Hematopoietic multipotent progenitor cell (in vitro differentiated cells): Measurements from ENCODE around the gene METTL4. TPM values are rescaled to one million over a fixed set of nuclear protein-coding genes. Genes with fewer than 3 reads are reported as not detected.

ENCODE experiments used
- DNase-seq, 3 donors: peaks; one replicate each; pipeline ENCODE4 v3.0.0-alpha.2; 2011 to 2015; ENCODE audit warnings: low read depth in 2 of 3, low spot score in 2 of 3
- small RNA-seq: library from RNA; depleted of rRNA; stranded (forward); fragments of <200 nt; gene quantifications from one replicate; pipeline ENCODE3, GENCODE V24; 2012
- total RNA-seq: library from RNA; depleted of rRNA; stranded (reverse); fragments of >200 nt; gene quantifications from one replicate; pipeline ENCODE4 v1.2.3, GENCODE V29; 2012

Gene METTL4
- total RNA-seq, 1 donor: 2.7 TPM

GRCh38 chr18:2522112-2522511, 49.2 kb downstream of the METTL4 start:
- DNase-seq: no peak

GRCh38 chr18:2518473-2518872, 52.8 kb downstream of the METTL4 start:
- DNase-seq: no peak

DNA sequence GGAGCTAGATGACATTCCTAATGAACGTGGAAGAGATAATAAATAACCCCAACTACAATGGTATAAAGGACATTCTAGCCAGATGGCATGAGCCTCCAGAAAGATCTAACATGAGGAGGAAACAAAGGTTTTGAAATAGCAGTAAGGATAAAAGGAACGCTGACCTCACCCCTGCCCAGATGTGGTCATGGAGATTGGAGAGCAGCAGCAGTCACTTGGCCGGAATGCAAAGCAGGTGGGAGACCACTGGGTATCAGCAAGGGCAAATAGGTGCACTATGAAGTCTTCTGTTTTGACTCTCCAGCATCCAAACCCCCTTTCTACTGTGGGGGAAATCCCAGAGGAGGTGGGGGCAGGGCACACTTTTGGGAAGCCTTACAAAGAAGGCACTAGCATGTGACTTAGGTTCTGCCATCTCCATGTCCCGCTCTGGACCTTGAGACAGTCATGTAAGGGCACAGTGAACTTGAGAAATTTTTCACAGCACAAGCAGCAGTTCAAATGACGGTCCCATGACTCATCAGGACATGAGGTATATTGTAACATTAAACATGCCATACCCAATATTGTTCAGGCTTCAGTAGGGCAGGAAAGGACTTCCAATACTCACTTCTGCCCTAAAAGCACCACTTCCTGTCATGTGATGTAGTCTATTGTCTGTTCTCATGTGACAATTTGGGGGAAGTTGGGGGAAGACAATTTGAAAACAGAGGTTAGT, 55.2 kb downstream of the METTL4 start:
- DNase-seq: peak in 2 of 3 donors; percentile 1 to 3

- no peak for DNase-seq
Observed at GRCh38 chr18:2515171-2515787, 56.0 kb downstream of the METTL4 start.

DNA sequence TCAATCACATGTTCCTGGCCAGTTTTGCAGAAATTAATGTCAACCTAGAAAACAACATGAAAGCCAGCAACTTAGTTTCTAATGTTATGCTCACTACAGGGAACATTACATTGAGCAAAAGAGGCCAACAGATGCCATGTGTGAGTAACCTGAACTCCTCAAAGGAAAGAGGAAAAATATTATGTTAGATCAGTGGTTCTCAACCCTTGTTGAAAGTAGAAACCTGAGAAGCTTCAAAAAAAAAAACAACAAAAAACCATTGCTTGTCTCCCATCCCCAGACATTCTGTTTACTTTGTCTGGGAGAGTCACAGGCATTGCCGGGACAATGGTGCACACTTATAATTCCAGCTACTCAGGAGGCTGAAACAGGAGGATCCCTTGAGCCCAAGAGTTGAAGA, 57.7 kb downstream of the METTL4 start:
- no peak for DNase-seq

DNA sequence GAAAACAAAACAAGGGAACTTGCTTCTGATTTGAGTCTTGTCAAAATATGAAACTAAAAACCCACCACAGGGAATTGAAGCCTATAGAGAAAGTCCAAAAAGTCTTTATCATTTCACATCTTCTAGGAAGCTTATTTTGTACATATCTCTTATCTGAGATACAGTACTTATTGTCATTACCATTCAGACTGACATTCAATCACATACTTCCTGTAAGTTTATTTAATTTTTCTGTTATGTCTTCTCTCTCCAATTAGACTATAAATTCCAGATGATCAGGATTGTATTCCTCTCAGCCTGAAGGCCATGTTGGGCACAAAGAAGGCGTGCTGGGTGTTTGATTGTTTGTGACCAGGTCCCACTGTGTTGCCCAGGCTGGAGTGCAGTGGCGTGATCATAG, 59.2 kb downstream of the METTL4 start:
- DNase-seq: no peak

DNA sequence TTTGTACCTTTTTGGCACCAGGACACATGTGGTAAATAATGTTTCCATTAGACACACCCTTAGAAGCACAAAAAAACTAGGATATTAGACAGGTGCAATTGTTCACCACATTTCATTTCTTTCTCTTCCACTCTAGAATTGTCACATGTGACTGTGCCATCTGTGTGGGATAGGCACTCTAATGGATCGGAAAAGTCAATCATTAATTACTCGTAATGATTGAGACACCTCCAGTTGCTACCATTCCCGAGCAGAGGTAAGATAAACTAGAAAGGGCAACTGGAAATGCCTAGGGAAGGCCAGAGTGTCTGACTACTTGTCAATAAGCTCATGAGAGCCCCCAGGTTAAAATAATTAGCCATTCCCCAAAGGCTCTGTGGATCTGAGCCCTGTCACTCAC, 59.9 kb downstream of the METTL4 start:
- no peak for DNase-seq

GRCh38 chr18:2510416-2510815, 60.9 kb downstream of the METTL4 start:
- DNase-seq: no peak

- no peak for DNase-seq
Observed at GRCh38 chr18:2508678-2509077, 62.6 kb downstream of the METTL4 start.

GRCh38 chr18:2508155-2508554, 63.1 kb downstream of the METTL4 start:
- no peak for DNase-seq

DNA sequence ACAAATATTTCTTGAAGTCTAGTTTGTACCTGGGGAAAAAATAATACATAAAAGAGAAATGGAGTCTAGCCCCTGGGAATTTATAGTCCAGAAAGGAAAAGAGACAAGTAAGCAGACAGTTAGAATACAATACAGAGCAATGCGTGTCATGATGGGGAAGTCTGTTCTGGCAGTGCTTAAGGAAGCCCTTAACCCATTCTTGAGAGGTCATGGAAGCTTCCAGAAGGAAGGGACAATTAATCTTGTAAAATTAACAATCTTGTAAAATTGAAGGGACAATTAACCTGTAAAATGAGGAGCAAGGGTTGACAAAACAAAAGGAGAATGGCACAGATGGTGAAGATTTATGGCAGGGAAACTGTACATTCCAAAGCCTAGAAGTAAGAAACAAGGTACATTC, 66.7 kb downstream of the METTL4 start:
- DNase-seq: no peak

GRCh38 chr18:2502880-2503279, 68.4 kb downstream of the METTL4 start:
- no peak for DNase-seq

- DNase-seq: no peak
Observed at GRCh38 chr18:2502394-2502793, 68.9 kb downstream of the METTL4 start.

GRCh38 chr18:2497797-2498196, 73.5 kb downstream of the METTL4 start:
- no peak for DNase-seq

- no peak for DNase-seq
Observed at GRCh38 chr18:2495381-2495780, 75.9 kb downstream of the METTL4 start.

GRCh38 chr18:2494921-2495320, 76.4 kb downstream of the METTL4 start:
- DNase-seq: no peak

Small RNA genes lying within 50 kb of the gene (small RNA-seq; reads per million reads assigned to genes)
- gene RF00019 (not detected), gene RF01233 (not detected)

Other genes with a start within 250 kb of the METTL4 start
- 1.3 TPM for gene NDC80, start 52 bp upstream of the METTL4 start, total RNA-seq
- gene SMCHD1, start 84.2 kb upstream of the METTL4 start, total RNA-seq: 33.7 TPM